Left renal pelvis (tissue), 4 donors: ENCODE results near the gene PUS7L. TPM values are rescaled to one million over a fixed set of nuclear protein-coding genes. Genes with fewer than 3 reads are reported as not detected.

Experiments used
- DNase-seq, 4 donors: peaks; one replicate each; pipeline ENCODE4 v3.0.0-alpha.2; 2013; ENCODE audit warnings: low read depth in 4 of 4, low spot score in 3 of 4
- polyA plus RNA-seq, 4 donors: library from polyadenylated mRNA; unstranded; fragments of 120-200 nt; gene quantifications; one replicate each; pipeline ENCODE4 v1.2.1, GENCODE V29; 2013; ENCODE audit not compliant: insufficient read length in 4 of 4

PUS7L gene
- polyA plus RNA-seq, 4 donors, result 11.8 to 15.9 (median 13.0) TPM

- DNase-seq, result no peak
Observed at GRCh38 chr12:43675048-43675904, 83.3 kb downstream of the PUS7L start.

DNA sequence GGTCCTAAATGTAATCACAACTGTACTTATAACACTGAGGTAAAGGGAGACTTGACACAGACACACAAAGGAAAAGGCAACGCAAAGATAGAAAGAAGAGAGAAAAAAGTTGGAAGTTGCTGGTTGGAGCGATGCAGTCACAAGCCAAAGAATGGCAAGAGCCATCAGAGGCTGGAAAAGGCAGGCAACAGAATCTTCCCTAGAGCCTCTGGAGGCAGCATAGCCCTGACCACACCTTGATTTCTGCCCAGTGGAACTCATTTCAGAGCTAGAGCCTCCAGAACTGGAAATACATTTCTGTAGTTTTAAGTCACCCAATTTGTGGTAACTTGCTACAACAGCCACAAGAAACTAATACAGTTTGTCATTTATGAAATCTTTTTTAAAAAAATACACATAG is 89.2 kb downstream of the PUS7L start:
- DNase-seq, result no peak

Other genes with a start within 250 kb of the PUS7L start
- under 1 TPM; 0.35 to 0.99 (median 0.75) TPM for gene ADAMTS20, start 206.6 kb downstream of the PUS7L start, polyA plus RNA-seq
- 10 to 100 TPM; 10.4 to 18.5 (median 16.4) TPM for gene IRAK4, start 161 bp upstream of the PUS7L start, polyA plus RNA-seq
- gene TWF1, start 47.5 kb upstream of the PUS7L start, polyA plus RNA-seq, result 100 to 1,000 TPM in 1 of 4 donors, 10 to 100 TPM in 3; 66.3 to 109 (median 77.9) TPM
- 10 to 100 TPM; 11.4 to 19.7 (median 15.1) TPM for gene TMEM117, start 77.3 kb upstream of the PUS7L start, polyA plus RNA-seq